IMR-90 (cell line): ENCODE measurements around the gene CAVIN1. TPM values are rescaled to one million over a fixed set of nuclear protein-coding genes. Genes with fewer than 3 reads are reported as not detected.
A peak's percentile ranks its signal among the peaks of the same experiment; 100 is the strongest.

Source experiments
- ATAC-seq: fragments of 200-7000 bp; cut with Tn5 transposase; 2 replicates; pipeline ENCODE4 v1.9.1; 2020; ENCODE audit warnings: low read depth, mild to moderate bottlenecking, moderate library complexity
- BruUV-seq: library from RNA; stranded (reverse); fragments of 400-500 nt; replicated peaks from 2 replicates; lab custom pipeline; 2021; lab: Mats Ljungman, UMichigan
- CTCF ChIA-PET: fragments of 300-600 bp; formaldehyde crosslinking; extraction: SDS; loops from one replicate; lab custom pipeline; 2021; ENCODE audit warnings: antibody characterized with exemption; lab: Yijun Ruan, JAX
- POLR2A ChIA-PET: fragments of 300-600 bp; sonication (Branson Sonifier 250); formaldehyde crosslinking; loops from one replicate; lab custom pipeline; 2022; ENCODE audit warnings: antibody characterized with exemption; ENCODE audit not compliant: unreplicated experiment; lab: Charles Lee
- DNase-seq: peaks from one replicate; pipeline ENCODE4 v3.0.0; 2013
- H2AFZ ChIP-seq: replicated peaks from 2 replicates; pipeline ENCODE3; 2013; ENCODE audit warnings: low read length, mild to moderate bottlenecking; ENCODE audit not compliant: poor library complexity
- H2AK5ac ChIP-seq: 2 replicates; pipeline ENCODE4 v1.6.1; 2013; ENCODE audit warnings: low read depth, low read length, inconsistent platforms
- H2AK9ac ChIP-seq: replicated peaks from 2 replicates; pipeline ENCODE3; 2013; ENCODE audit warnings: mild to moderate bottlenecking, low read depth, low read length, moderate library complexity; ENCODE audit not compliant: poor library complexity
- H2BK120ac ChIP-seq: 2 replicates; pipeline ENCODE4 v1.6.1; 2013; ENCODE audit warnings: low read depth, low read length, inconsistent platforms
- H2BK15ac ChIP-seq: 3 replicates; pipeline ENCODE4 v1.6.1; 2013; ENCODE audit warnings: low read depth, low read length, inconsistent platforms
- H2BK20ac ChIP-seq: 2 replicates; pipeline ENCODE4 v1.6.1; 2013; ENCODE audit warnings: low read depth, mild to moderate bottlenecking, inconsistent platforms, low read length, moderate library complexity
- H2BK5ac ChIP-seq: 2 replicates; pipeline ENCODE4 v1.6.1; 2013; ENCODE audit warnings: mild to moderate bottlenecking, low read depth, low read length, inconsistent platforms; ENCODE audit not compliant: poor library complexity, severe bottlenecking
- H3K14ac ChIP-seq: replicated peaks from 2 replicates; pipeline ENCODE4 v1.6.1; 2013; ENCODE audit warnings: low read depth, low read length, inconsistent platforms
- H3K18ac ChIP-seq: 2 replicates; pipeline ENCODE4 v1.6.1; 2013; ENCODE audit warnings: low read depth, low read length, control low read depth
- H3K23ac ChIP-seq: 2 replicates; pipeline ENCODE4 v1.6.1; 2013; ENCODE audit warnings: low read depth, low read length, inconsistent platforms
- H3K27ac ChIP-seq: 2 replicates; pipeline ENCODE4 v1.5.1; 2013; ENCODE audit warnings: mild to moderate bottlenecking, control low read depth, low read length; ENCODE audit not compliant: insufficient read depth
- H3K27me3 ChIP-seq: 2 replicates; pipeline ENCODE4 v1.6.1; 2013; ENCODE audit warnings: low read length; ENCODE audit not compliant: control insufficient read depth, insufficient read depth
- H3K36me3 ChIP-seq: 2 replicates; pipeline ENCODE4 v1.6.1; 2013; ENCODE audit warnings: low read length, mixed read lengths; ENCODE audit not compliant: control insufficient read depth, insufficient read depth
- H3K4ac ChIP-seq: 2 replicates; pipeline ENCODE4 v1.6.1; 2013; ENCODE audit warnings: low read depth, low read length, inconsistent platforms
- H3K4me1 ChIP-seq: 2 replicates; pipeline ENCODE4 v1.6.1; 2013; ENCODE audit warnings: low read length, mixed read lengths; ENCODE audit not compliant: control insufficient read depth, insufficient read depth
- H3K4me2 ChIP-seq: 2 replicates; pipeline ENCODE4 v1.6.1; 2013; ENCODE audit warnings: low read depth, mild to moderate bottlenecking, control low read depth, low read length, moderate library complexity
- H3K4me3 ChIP-seq: 2 replicates; pipeline ENCODE4 v1.5.1; 2013; ENCODE audit warnings: low read depth, mild to moderate bottlenecking, control low read depth, low read length, moderate library complexity; ENCODE audit not compliant: insufficient read depth
- H3K56ac ChIP-seq: 2 replicates; pipeline ENCODE4 v1.6.1; 2013; ENCODE audit warnings: low read length, inconsistent platforms; ENCODE audit not compliant: insufficient read depth; ENCODE audit errors: extremely low read depth
- H3K79me1 ChIP-seq, 2 experiments: 2 replicates each; pipeline ENCODE4 v1.6.1; 2013; ENCODE audit warnings: low read length in 2 of 2, inconsistent platforms in 1 of 2, low read depth in 1 of 2
- H3K9ac ChIP-seq: 2 replicates; pipeline ENCODE4 v1.6.1; 2013; ENCODE audit warnings: low read depth, low read length, control low read depth
- H3K9me1 ChIP-seq: 2 replicates; pipeline ENCODE4 v1.6.1; 2013; ENCODE audit warnings: low read length, inconsistent platforms; ENCODE audit not compliant: insufficient read depth
- H3K9me3 ChIP-seq: 2 replicates; pipeline ENCODE4 v1.6.1; 2013; ENCODE audit warnings: low read length; ENCODE audit not compliant: control insufficient read depth, insufficient read depth
- H4K20me1 ChIP-seq: 2 replicates; pipeline ENCODE4 v1.6.1; 2013; ENCODE audit warnings: low read length, inconsistent platforms; ENCODE audit not compliant: insufficient read depth
- H4K5ac ChIP-seq: 2 replicates; pipeline ENCODE4 v1.6.1; 2013; ENCODE audit warnings: mild to moderate bottlenecking, low read depth, low read length, control low read depth
- H4K8ac ChIP-seq, 2 experiments: 2 replicates each; pipeline ENCODE4 v1.6.1; 2013; ENCODE audit warnings: low read depth in 2 of 2, low read length in 2 of 2, control low read depth in 1 of 2, inconsistent platforms in 1 of 2
- H4K91ac ChIP-seq: 2 replicates; pipeline ENCODE4 v1.6.1; 2013; ENCODE audit warnings: low read depth, low read length, inconsistent platforms; ENCODE audit not compliant: insufficient read depth
- CHD1 ChIP-seq: IDR thresholded peaks from 2 replicates; pipeline ENCODE4 v1.6.1; 2012; ENCODE audit warnings: low read depth, low read length, improper control_type of control experiment
- MXI1 ChIP-seq: IDR thresholded peaks from 2 replicates; pipeline ENCODE4 v1.6.1; 2012; ENCODE audit warnings: low read depth, mild to moderate bottlenecking, low read length, moderate library complexity, borderline replicate concordance
- WGBS, 2 experiments: methylation state at CpG; one replicate each; pipeline versions ENCODE4 v1.1.5 to v1.1.7; 2013; ENCODE audit warnings: missing lambda C conversion rate in 2 of 2; ENCODE audit not compliant: insufficient read length in 1 of 2; ENCODE audit errors: extremely low coverage in 2 of 2; 5-methylcytosine and 5-hydroxymethylcytosine counted together
- dilution Hi-C: fragments of 300-500 bp; cut with HindIII; formaldehyde crosslinking; loops from one replicate; pipeline ENCODE4 v1.14.3; 2018; ENCODE audit warnings: low sequenced_read_pairs; ENCODE audit not compliant: unreplicated experiment
- in situ Hi-C: fragments of 300-500 bp; cut with MboI; formaldehyde crosslinking; loops from 3 replicates; pipeline ENCODE4 v1.14.3; 2019; ENCODE audit warnings: low sequenced_read_pairs, inconsistent platforms, mixed read lengths
- intact Hi-C: fragments of 100-400 bp; cut with micrococcal nuclease; formaldehyde crosslinking; loops from 2 replicates; pipeline ENCODE4 v1.10.0; 2022
- polyA plus RNA-seq, 3 experiments: library from polyadenylated mRNA; depleted of rRNA; stranded (reverse); fragments of >200 nt; gene quantifications; 2 replicates each; pipeline ENCODE4 v1.2.3, GENCODE V29; 2012; ENCODE audit warnings: low replicate concordance in 1 of 3
- total RNA-seq: library from RNA; depleted of rRNA; stranded (reverse); fragments of >200 nt; gene quantifications from 2 replicates; pipeline ENCODE4 v1.2.3, GENCODE V29; 2012
- TF ChIP-seq, protein P1 (sequence below): fragments of 150-350 bp; IDR thresholded peaks from 2 replicates; pipeline ENCODE4 v1.6.1; 2017; ENCODE audit warnings: mild to moderate bottlenecking, antibody characterized with exemption, low read length, low read depth

The CAVIN1 gene
- total and polyA plus RNA-seq, 2 of the 4 experiments (the other 2 are of a cell fraction) = 491 to 556 TPM

DNA sequence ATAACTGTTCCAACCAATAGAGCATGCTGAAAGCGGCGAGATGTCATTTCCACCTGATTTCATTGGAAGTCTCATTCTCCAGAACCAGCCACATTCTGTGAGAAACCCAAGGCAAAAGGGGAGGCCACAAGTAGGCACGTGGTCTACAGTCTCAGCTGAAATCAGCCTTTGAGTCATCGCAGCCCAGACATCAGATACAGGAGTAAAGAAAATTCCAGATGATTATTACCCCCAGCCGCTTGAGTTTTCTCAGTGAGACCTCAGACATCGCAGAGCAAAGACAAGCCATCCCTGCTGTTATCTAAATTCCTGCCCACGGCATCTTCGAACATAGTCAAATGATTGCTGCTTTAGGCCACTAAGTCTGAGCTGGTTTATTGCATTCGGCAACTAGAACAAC lies 57.9 kb downstream of the CAVIN1 start:
- POLR2A ChIA-PET = no interaction called here
- 78% methylated on average over 4 of the region's 9 CpGs; no CpG with 5 or more reads in 1 of the 2 experiments for WGBS, 2 experiments
- no peak overlapping the region for H2AFZ ChIP-seq
- peak; percentile 87 for DNase-seq
- H3K4me1 ChIP-seq = peaks cover 17% of the 10 kb centered on the region
- H2BK5ac ChIP-seq = no peak overlapping the region
- no peak overlapping the region for H2BK20ac ChIP-seq
- H3K18ac ChIP-seq = no peak overlapping the region
- in situ Hi-C loops (no loop called here), dilution Hi-C loops (no loop called here), intact Hi-C loops (no loop called here)
- H3K4ac ChIP-seq = no peak overlapping the region
- H2BK120ac ChIP-seq = no peak overlapping the region
- H4K8ac ChIP-seq = no peak overlapping the region
- TF ChIP-seq, protein P1, sequence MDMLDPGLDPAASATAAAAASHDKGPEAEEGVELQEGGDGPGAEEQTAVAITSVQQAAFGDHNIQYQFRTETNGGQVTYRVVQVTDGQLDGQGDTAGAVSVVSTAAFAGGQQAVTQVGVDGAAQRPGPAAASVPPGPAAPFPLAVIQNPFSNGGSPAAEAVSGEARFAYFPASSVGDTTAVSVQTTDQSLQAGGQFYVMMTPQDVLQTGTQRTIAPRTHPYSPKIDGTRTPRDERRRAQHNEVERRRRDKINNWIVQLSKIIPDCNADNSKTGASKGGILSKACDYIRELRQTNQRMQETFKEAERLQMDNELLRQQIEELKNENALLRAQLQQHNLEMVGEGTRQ = peak; percentile 91
- no peak for TF ChIP-seq CHD1
- peak; percentile 52; the same call in 1 of the 2 replicates for TF ChIP-seq MXI1
- no peak overlapping the region for H4K91ac ChIP-seq
- peak; percentile 80 for ATAC-seq
- H2AK5ac ChIP-seq = peak overlapping the region; percentile 50; the same call in 1 of the 2 replicates
- no peak overlapping the region for H4K5ac ChIP-seq
- H3K9me3 ChIP-seq = no peaks in the 10 kb centered on the region
- H3K4me3 ChIP-seq = no peak overlapping the region
- no peak overlapping the region for H3K56ac ChIP-seq
- BruUV-seq = no TSS peak
- H3K27ac ChIP-seq = no peak overlapping the region
- H3K27me3 ChIP-seq = no peaks in the 10 kb centered on the region
- H2BK15ac ChIP-seq = no peak overlapping the region
- peaks cover 1% of the 10 kb centered on the region; the same call in 1 of the 2 replicates for H3K36me3 ChIP-seq
- H3K79me1 ChIP-seq = peaks cover 28 to 97% of the 10 kb centered on the region in 2 experiments
- no peak overlapping the region for H3K4me2 ChIP-seq
- H3K9ac ChIP-seq = no peak overlapping the region
- H3K14ac ChIP-seq = no peak overlapping the region
- no peak overlapping the region for H2AK9ac ChIP-seq
- H3K9me1 ChIP-seq = peaks cover 30% of the 10 kb centered on the region
- CTCF ChIA-PET = no interaction called here
- peaks cover 95% of the 10 kb centered on the region for H4K20me1 ChIP-seq
- no peak overlapping the region for H3K23ac ChIP-seq
